Smooth muscle cell (in vitro differentiated cells): ENCODE data around the gene SLC12A2. TPM values are rescaled to one million over a fixed set of nuclear protein-coding genes. Genes with fewer than 3 reads are reported as not detected.

Experiments
- DNase-seq: peaks from one replicate; lab custom pipeline; 2025; ENCODE audit not compliant: unreplicated experiment; lab: John Stamatoyannopoulos, UW
- H2AFZ ChIP-seq: fragments of 200-600 bp; sonication (generic); 2 replicates; pipeline ENCODE4 v1.6.0; 2016; ENCODE audit warnings: antibody characterized with exemption, low read depth, mild to moderate bottlenecking
- H3F3A ChIP-seq: fragments of 200-600 bp; sonication (generic); 2 replicates; pipeline ENCODE4 v1.6.0; 2017; ENCODE audit warnings: antibody characterized with exemption, low read depth
- H3K27ac ChIP-seq: fragments of 200-600 bp; sonication (generic); 2 replicates; pipeline ENCODE4 v1.5.1; 2016; ENCODE audit warnings: low read depth, mild to moderate bottlenecking
- H3K27me3 ChIP-seq: fragments of 200-600 bp; sonication (generic); 2 replicates; pipeline ENCODE4 v1.6.1; 2016; ENCODE audit warnings: low read depth, mild to moderate bottlenecking
- H3K36me3 ChIP-seq: fragments of 200-600 bp; sonication (generic); 2 replicates; pipeline ENCODE4 v1.5.1; 2016; ENCODE audit warnings: low read depth
- H3K4me1 ChIP-seq: fragments of 200-600 bp; sonication (generic); 2 replicates; pipeline ENCODE4 v1.5.1; 2016; ENCODE audit warnings: low read depth
- H3K4me2 ChIP-seq: fragments of 200-600 bp; sonication (generic); 2 replicates; pipeline ENCODE4 v1.6.0; 2016; ENCODE audit warnings: mild to moderate bottlenecking
- H3K4me3 ChIP-seq: fragments of 200-600 bp; sonication (generic); 2 replicates; pipeline ENCODE4 v1.5.1; 2016; ENCODE audit warnings: mild to moderate bottlenecking
- H3K79me2 ChIP-seq: fragments of 200-600 bp; sonication (generic); 2 replicates; pipeline ENCODE4 v1.6.0; 2016; ENCODE audit warnings: low read depth, mild to moderate bottlenecking
- H3K9ac ChIP-seq: fragments of 200-600 bp; sonication (generic); 2 replicates; pipeline ENCODE4 v1.6.0; 2016; ENCODE audit warnings: low read depth
- H3K9me3 ChIP-seq: fragments of 200-600 bp; sonication (generic); replicated peaks from 2 replicates; pipeline ENCODE4 v1.5.1; 2016; ENCODE audit warnings: low read depth
- H4K20me1 ChIP-seq: fragments of 200-600 bp; sonication (generic); 2 replicates; pipeline ENCODE4 v1.6.0; 2016; ENCODE audit warnings: low read depth
- CTCF ChIP-seq: fragments of 200-600 bp; sonication (generic); IDR thresholded peaks from 2 replicates; pipeline ENCODE4 v1.5.1; 2017; ENCODE audit warnings: borderline replicate concordance, mild to moderate bottlenecking, antibody characterized with exemption; ENCODE audit not compliant: insufficient read depth, poor library complexity, severe bottlenecking
- WGBS: methylation state at CpG from one replicate; pipeline ENCODE4 v1.1.7; 2016; ENCODE audit warnings: low lambda C conversion rate; 5-methylcytosine and 5-hydroxymethylcytosine counted together
- polyA plus RNA-seq: library from polyadenylated mRNA; unstranded; fragments of >200 nt; fragmentation: Nextera tagmentation; extraction: Ambion mirVana; gene quantifications from 2 replicates; pipeline ENCODE4 v1.2.1, GENCODE V29; 2016
- total RNA-seq: library from RNA; depleted of rRNA; stranded (reverse); fragments of >200 nt; gene quantifications from 2 replicates; pipeline ENCODE4 v1.2.3, GENCODE V29; 2014

Gene SLC12A2
- total and polyA plus RNA-seq, 2 experiments from 2014 or later, result 5.5 to 17.2 TPM

- H3K9me3 ChIP-seq, result no peaks in the 10 kb centered on the region
- H3F3A ChIP-seq, result peaks cover 7% of the 10 kb centered on the region
- H4K20me1 ChIP-seq, result no peaks in the 10 kb centered on the region
- no peak for TF ChIP-seq CTCF
- no peak overlapping the region for H3K4me2 ChIP-seq
- no peak for DNase-seq
- no peak overlapping the region for H3K9ac ChIP-seq
- WGBS, result 87% methylated on average over 2 of the region's 2 CpGs
- no peak overlapping the region for H3K4me3 ChIP-seq
- no peak overlapping the region for H3K27ac ChIP-seq
- H2AFZ ChIP-seq, result no peak overlapping the region
- no peaks in the 10 kb centered on the region for H3K36me3 ChIP-seq
- H3K4me1 ChIP-seq, result peaks cover 4% of the 10 kb centered on the region
- peaks cover 7% of the 10 kb centered on the region for H3K27me3 ChIP-seq
- H3K79me2 ChIP-seq, result no peaks in the 10 kb centered on the region
Measured at GRCh38 chr5:128196080-128196479, 112.5 kb downstream of the SLC12A2 start.

- Histone ChIP-seq H3K27me3 (peaks cover 7% of the 10 kb centered on the region), H3K9ac (no peak overlapping the region), H3K36me3 (no peaks in the 10 kb centered on the region), H4K20me1 (no peaks in the 10 kb centered on the region), H2AFZ (no peak overlapping the region), H3K9me3 (no peaks in the 10 kb centered on the region), H3K27ac (peak overlapping the region; percentile 55), H3F3A (peaks cover 7% of the 10 kb centered on the region), H3K4me2 (peak overlapping the region; percentile 49), H3K79me2 (no peaks in the 10 kb centered on the region), H3K4me1 (peaks cover 6% of the 10 kb centered on the region), H3K4me3 (no peak overlapping the region)
- WGBS, result 23% methylated on average over 3 of the region's 3 CpGs
- TF ChIP-seq CTCF, result no peak
- no peak for DNase-seq
Measured at GRCh38 chr5:128196791-128197190, 113.2 kb downstream of the SLC12A2 start.

GRCh38 chr5:128197896-128198522, 114.4 kb downstream of the SLC12A2 start:
- H3F3A ChIP-seq, result peaks cover 7% of the 10 kb centered on the region
- peaks cover 7% of the 10 kb centered on the region for H3K27me3 ChIP-seq
- TF ChIP-seq CTCF, result no peak
- H4K20me1 ChIP-seq, result no peaks in the 10 kb centered on the region
- H3K27ac ChIP-seq, result no peak overlapping the region
- no peak overlapping the region for H3K9ac ChIP-seq
- no peak for DNase-seq
- WGBS, result 88% methylated on average over 4 of the region's 4 CpGs
- H2AFZ ChIP-seq, result no peak overlapping the region
- peaks cover 6% of the 10 kb centered on the region for H3K4me1 ChIP-seq
- no peak overlapping the region for H3K4me3 ChIP-seq
- H3K79me2 ChIP-seq, result no peaks in the 10 kb centered on the region
- no peaks in the 10 kb centered on the region for H3K36me3 ChIP-seq
- H3K4me2 ChIP-seq, result no peak overlapping the region
- H3K9me3 ChIP-seq, result no peaks in the 10 kb centered on the region

- Histone ChIP-seq H3K4me1 (peaks cover 6% of the 10 kb centered on the region), H3F3A (peaks cover 7% of the 10 kb centered on the region), H3K27ac (no peak overlapping the region), H2AFZ (no peak overlapping the region), H3K9ac (no peak overlapping the region), H3K9me3 (no peaks in the 10 kb centered on the region), H3K27me3 (peaks cover 7% of the 10 kb centered on the region), H3K4me3 (no peak overlapping the region), H3K4me2 (no peak overlapping the region), H3K79me2 (no peaks in the 10 kb centered on the region), H4K20me1 (no peaks in the 10 kb centered on the region), H3K36me3 (no peaks in the 10 kb centered on the region)
- DNase-seq, result no peak
- 88% methylated on average over 4 of the region's 4 CpGs for WGBS
- no peak for TF ChIP-seq CTCF
Measured at GRCh38 chr5:128199104-128199503, 115.5 kb downstream of the SLC12A2 start.
